H1 (cell line): ENCODE data around the gene GPRIN3. TPM values are rescaled to one million over a fixed set of nuclear protein-coding genes. Genes with fewer than 3 reads are reported as not detected.
A peak's percentile ranks its signal among the peaks of the same experiment; 100 is the strongest.

Experiments
- CTCF ChIA-PET: fragments of 300-600 bp; sonication (Branson Sonifier 250); formaldehyde crosslinking; loops from one replicate; lab custom pipeline; 2021; ENCODE audit not compliant: partially characterized antibody; lab: Charles Lee
- POLR2A ChIA-PET: fragments of 300-600 bp; sonication (Branson Sonifier 250); formaldehyde crosslinking; loops from one replicate; lab custom pipeline; 2021; ENCODE audit warnings: inconsistent platforms; ENCODE audit not compliant: partially characterized antibody; lab: Charles Lee
- DNase-seq, 2 experiments: peaks; one replicate each; pipeline versions ENCODE4 v3.0.0 to v3.0.0-alpha.2; 2010 to 2022; ENCODE audit warnings: low spot score in 2 of 2, low read depth in 1 of 2, mixed read lengths in 1 of 2
- FAIRE-seq: peaks from 2 replicates; lab custom pipeline; 2011; peaks lifted over from hg19 to GRCh38; lab: Jason Lieb, UNC
- H2AFZ ChIP-seq: 2 replicates; pipeline ENCODE4 v1.8.1; 2012; ENCODE audit warnings: low read length, inconsistent platforms
- H2AK5ac ChIP-seq: 2 replicates; pipeline ENCODE4 v1.6.1; 2013; ENCODE audit warnings: low read depth, low read length
- H2BK120ac ChIP-seq: replicated peaks from 2 replicates; pipeline ENCODE3; 2013; ENCODE audit warnings: low read depth, low read length, inconsistent platforms
- H2BK12ac ChIP-seq: 2 replicates; pipeline ENCODE4 v1.6.1; 2013; ENCODE audit warnings: low read depth, low read length
- H2BK15ac ChIP-seq: 2 replicates; pipeline ENCODE4 v1.6.1; 2013; ENCODE audit warnings: low read length
- H2BK20ac ChIP-seq: 2 replicates; pipeline ENCODE4 v1.6.1; 2013; ENCODE audit warnings: low read length
- H2BK5ac ChIP-seq: 2 replicates; pipeline ENCODE4 v1.6.1; 2013; ENCODE audit warnings: low read depth, low read length
- H3K14ac ChIP-seq: 2 replicates; pipeline ENCODE4 v1.6.1; 2013; ENCODE audit warnings: inconsistent platforms; ENCODE audit not compliant: insufficient read length
- H3K18ac ChIP-seq: 2 replicates; pipeline ENCODE4 v1.6.1; 2013; ENCODE audit warnings: low read length; ENCODE audit errors: extremely low read depth
- H3K23ac ChIP-seq: 2 replicates; pipeline ENCODE4 v1.6.1; 2013; ENCODE audit warnings: inconsistent platforms; ENCODE audit not compliant: insufficient read length
- H3K23me2 ChIP-seq: 2 replicates; pipeline ENCODE4 v1.6.1; 2013; ENCODE audit warnings: low read depth, low read length
- H3K27ac ChIP-seq: 2 replicates; pipeline ENCODE4 v1.6.1; 2011; ENCODE audit warnings: low read depth, low read length, inconsistent platforms
- H3K27me3 ChIP-seq, 4 experiments: replicated peaks in 1 of 4; 1 replicate in 1 of 4; 2 replicates in 3 of 4; pipeline versions ENCODE4 v1.6.1 to v1.8.1; 2011 to 2013; ENCODE audit warnings: low read length in 3 of 4, mild to moderate bottlenecking in 3 of 4, inconsistent platforms in 2 of 4, mixed read lengths in 2 of 4, moderate library complexity in 1 of 4; ENCODE audit not compliant: control insufficient read depth in 3 of 4, insufficient read depth in 3 of 4; ENCODE audit errors: extremely low read depth in 1 of 4
- H3K36me3 ChIP-seq, 4 experiments: 2 replicates each; pipeline versions ENCODE4 v1.6.1 to v1.8.1; 2011 to 2013; ENCODE audit warnings: mild to moderate bottlenecking in 4 of 4, low read length in 3 of 4, moderate library complexity in 2 of 4, control low read depth in 1 of 4, inconsistent platforms in 1 of 4; ENCODE audit not compliant: insufficient read depth in 4 of 4, control insufficient read depth in 2 of 4
- H3K4ac ChIP-seq: replicated peaks from 2 replicates; pipeline ENCODE3; 2013; ENCODE audit warnings: low read length, low read depth, mixed read lengths, inconsistent platforms; ENCODE audit not compliant: insufficient read length
- H3K4me1 ChIP-seq, 4 experiments: replicated peaks in 1 of 4; 1 replicate in 1 of 4; 2 replicates in 3 of 4; pipeline versions ENCODE4 v1.6.1 to v1.8.1; 2011 to 2013; ENCODE audit warnings: low read length in 3 of 4, inconsistent platforms in 2 of 4, mixed read lengths in 1 of 4; ENCODE audit not compliant: insufficient read depth in 4 of 4, control insufficient read depth in 3 of 4
- H3K4me2 ChIP-seq, 2 experiments: 2 replicates each; pipeline versions ENCODE4 v1.6.1 to v1.8.1; 2011 to 2013; ENCODE audit warnings: low read depth in 2 of 2, low read length in 2 of 2, control low read depth in 1 of 2, inconsistent platforms in 1 of 2, mild to moderate bottlenecking in 1 of 2; ENCODE audit not compliant: insufficient read depth in 1 of 2
- H3K4me3 ChIP-seq, 4 experiments: fragments of 200-600, 300-600 bp in 1 of 4; sonication (generic), shearing (Covaris generic), sonication (Bioruptor Twin) in 1 of 4; 2 replicates each; pipeline versions ENCODE4 v1.5.1 to v1.8.1; 2011 to 2016; ENCODE audit warnings: low read length in 4 of 4, low read depth in 3 of 4, control low read depth in 2 of 4, inconsistent platforms in 2 of 4, mild to moderate bottlenecking in 2 of 4, mixed read lengths in 1 of 4, moderate library complexity in 1 of 4; ENCODE audit not compliant: insufficient read depth in 2 of 4; ENCODE audit errors: extremely low read depth in 1 of 4
- H3K56ac ChIP-seq: replicated peaks from 2 replicates; pipeline ENCODE3; 2013; ENCODE audit warnings: low read depth, mild to moderate bottlenecking, mixed read lengths, low read length, inconsistent platforms; ENCODE audit not compliant: insufficient read length
- H3K79me1 ChIP-seq: 2 replicates; pipeline ENCODE4 v1.6.1; 2013; ENCODE audit warnings: low read depth, low read length, control low read depth
- H3K79me2 ChIP-seq, 2 experiments: 2 replicates each; pipeline versions ENCODE4 v1.6.1 to v1.8.1; 2012 to 2013; ENCODE audit warnings: low read length in 2 of 2, mild to moderate bottlenecking in 2 of 2, inconsistent platforms in 1 of 2; ENCODE audit not compliant: insufficient read depth in 2 of 2, control insufficient read depth in 1 of 2
- H3K9ac ChIP-seq, 4 experiments: replicated peaks in 1 of 4; 1 replicate in 1 of 4; 2 replicates in 3 of 4; pipeline versions ENCODE4 v1.6.1 to v1.8.1; 2011 to 2013; ENCODE audit warnings: low read depth in 3 of 4, low read length in 3 of 4, control low read depth in 2 of 4, mild to moderate bottlenecking in 2 of 4, moderate library complexity in 2 of 4, inconsistent platforms in 1 of 4; ENCODE audit errors: extremely low read depth in 1 of 4
- H3K9me3 ChIP-seq, 2 experiments: 2 replicates each; pipeline versions ENCODE4 v1.6.1 to v1.8.1; 2012 to 2013; ENCODE audit warnings: mild to moderate bottlenecking in 2 of 2, moderate library complexity in 2 of 2, control low read depth in 1 of 2, inconsistent platforms in 1 of 2, low read depth in 1 of 2, low read length in 1 of 2, mixed read lengths in 1 of 2; ENCODE audit not compliant: insufficient read depth in 2 of 2
- H4K20me1 ChIP-seq, 2 experiments: replicated peaks in 1 of 2; 2 replicates each; pipeline versions ENCODE3 to v1.8.1; 2011 to 2013; ENCODE audit warnings: inconsistent platforms in 2 of 2, low read length in 2 of 2, mild to moderate bottlenecking in 1 of 2; ENCODE audit not compliant: insufficient read depth in 2 of 2, control insufficient read depth in 1 of 2
- H4K5ac ChIP-seq: 2 replicates; pipeline ENCODE4 v1.6.1; 2013; ENCODE audit warnings: low read length, low read depth, mixed read lengths, inconsistent platforms; ENCODE audit not compliant: insufficient read length
- H4K8ac ChIP-seq: 2 replicates; pipeline ENCODE4 v1.8.0; 2013; ENCODE audit warnings: mild to moderate bottlenecking, moderate library complexity, low read length, inconsistent platforms; ENCODE audit not compliant: insufficient read depth; ENCODE audit errors: extremely low read depth
- H4K91ac ChIP-seq: replicated peaks from 2 replicates; pipeline ENCODE3; 2013; ENCODE audit warnings: low read length, mixed read lengths, inconsistent platforms; ENCODE audit not compliant: insufficient read length
- NRF1 ChIP-seq: IDR thresholded peaks from 2 replicates; pipeline ENCODE4 v1.6.1; 2011; ENCODE audit warnings: mild to moderate bottlenecking, low read depth, low read length, improper control_type of control experiment
- POLR2AphosphoS5 ChIP-seq: IDR thresholded peaks from 2 replicates; pipeline ENCODE4 v1.6.1; 2011; ENCODE audit warnings: low read depth, low read length
- SIX5 ChIP-seq: IDR thresholded peaks from 2 replicates; pipeline ENCODE4 v1.6.1; 2011; ENCODE audit warnings: mild to moderate bottlenecking, low read depth, low read length
- TAF7 ChIP-seq: optimal IDR thresholded peaks from 2 replicates; pipeline ENCODE3; 2011; ENCODE audit warnings: low read depth, mild to moderate bottlenecking, inconsistent platforms, low read length, moderate library complexity, borderline replicate concordance
- TBP ChIP-seq: IDR thresholded peaks from 2 replicates; pipeline ENCODE4 v1.6.1; 2011; ENCODE audit warnings: low read depth, low read length, improper control_type of control experiment
- WGBS, 2 experiments: shearing (Covaris generic) in 1 of 2; methylation state at CpG; one replicate each; pipeline versions ENCODE4 v1.1.6 to v1.1.7; 2013 to 2015; ENCODE audit warnings: low lambda C conversion rate in 2 of 2, mixed read lengths in 2 of 2, inconsistent platforms in 1 of 2, low coverage in 1 of 2, missing lambda C conversion rate in 1 of 2; ENCODE audit not compliant: insufficient replicate concordance in 2 of 2, insufficient coverage in 1 of 2, insufficient read length in 1 of 2; ENCODE audit errors: extremely low coverage in 1 of 2, missing lambda C conversion rate in 1 of 2; 5-methylcytosine and 5-hydroxymethylcytosine counted together
- polyA plus RNA-seq, 7 experiments: library from polyadenylated mRNA; depleted of rRNA in 3 of 7; stranded (reverse) in 5 of 7; unstranded in 2 of 7; fragments of >200 nt in 5 of 7; fragments of 200-250 nt in 2 of 7; gene quantifications; 1 replicate in 5 of 7; 2 replicates in 1 of 7; 4 replicates in 1 of 7; pipeline versions ENCODE4 v1.2.1 to v1.2.3, GENCODE V29; 2011 to 2013; ENCODE audit warnings: missing spikeins in 2 of 7, mixed read lengths in 2 of 7
- total RNA-seq: library from RNA; stranded (reverse); fragmentation: NEBNext Ultra II Directional; extraction: Animal tissue kit (Norgen Biotek cat#: 25700); gene quantifications from 2 replicates; pipeline ENCODE4 v1.2.1, GENCODE V29; 2021

Gene GPRIN3
- total and polyA plus RNA-seq, 2 of the 8 experiments (the other 6 are each of a cell fraction or from before 2014, with no cell fraction given): 0.17 to 1.4 TPM

DNA sequence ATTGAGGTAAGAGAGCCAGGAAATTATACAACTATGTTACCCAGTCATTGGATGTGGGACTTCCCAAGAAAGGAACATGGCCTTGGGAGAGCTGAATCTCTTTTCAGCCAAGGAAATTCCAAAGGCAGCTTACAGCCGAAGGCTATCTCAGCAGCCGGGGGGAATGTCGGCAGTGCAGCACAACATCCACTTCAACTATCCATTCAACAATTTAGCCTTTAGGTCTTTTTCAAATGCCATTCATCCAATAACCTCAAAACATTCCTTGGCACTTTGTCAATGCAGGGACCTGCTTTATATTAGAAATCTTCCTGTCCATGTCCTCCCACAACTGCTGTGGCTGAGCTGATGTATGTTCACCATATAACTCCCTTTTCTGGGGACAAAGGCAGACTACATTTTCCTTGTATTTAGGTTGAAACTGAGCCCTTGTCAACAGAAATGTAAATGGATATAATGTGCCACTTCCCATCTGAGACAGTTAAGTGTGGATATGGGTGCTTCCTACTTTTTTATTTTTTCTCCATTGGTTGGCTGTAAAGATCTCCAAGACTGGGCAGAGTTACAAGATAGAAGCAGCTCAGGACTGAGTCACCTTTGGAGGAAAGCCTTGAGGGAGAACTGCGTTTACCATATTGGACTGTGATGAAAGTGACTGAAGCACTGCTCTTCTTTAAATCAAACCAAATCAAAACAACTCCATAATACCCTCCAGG, 94.8 kb downstream of the GPRIN3 start:
- Histone ChIP-seq H3K9ac (no peak overlapping the region), H3K14ac (no peak overlapping the region), H2AK5ac (no peak overlapping the region), H3K79me1 (no peaks in the 10 kb centered on the region), H2BK120ac (no peak overlapping the region), H3K36me3 (no peaks in the 10 kb centered on the region), H4K8ac (no peak overlapping the region), H4K91ac (no peak overlapping the region), H2BK20ac (no peak overlapping the region), H3K56ac (no peak overlapping the region), H2AFZ (no peak overlapping the region), H4K20me1 (no peaks in the 10 kb centered on the region), H3K4me3 (no peak overlapping the region), H3K4me1 (no peaks in the 10 kb centered on the region), H3K9me3 (no peaks in the 10 kb centered on the region; a peak in 1 of 4 replicates), H2BK5ac (no peak overlapping the region), H3K23ac (no peak overlapping the region), H4K5ac (no peak overlapping the region), H3K79me2 (no peaks in the 10 kb centered on the region), H3K4me2 (no peak overlapping the region), H2BK12ac (no peak overlapping the region), H3K18ac (no peak overlapping the region), H3K23me2 (no peaks in the 10 kb centered on the region), H2BK15ac (no peak overlapping the region), H3K4ac (no peak overlapping the region), H3K27me3 (no peaks in the 10 kb centered on the region), H3K27ac (no peak overlapping the region)
- no peak for FAIRE-seq
- ChIA-PET CTCF (interaction anchor here (1.0 to 1.2 kb wide), 2 partner anchors 11 to 14 kb away, joined by 3 read pairs; no protein-coding TSS in a partner anchor), POLR2A (no interaction called here)
- TF ChIP-seq TBP (0 out of 2 replicates have a peak, but pooled peaks have one; percentile 27), TAF7 (no peak), POLR2AphosphoS5 (no peak), NRF1 (no peak), SIX5 (no peak)
- 87% methylated on average over 4 of the region's 4 CpGs; no CpG with 5 or more reads in 1 of the 2 experiments for WGBS, 2 experiments
- no peak for DNase-seq
